WTC11 (cell line): ENCODE data around the gene UBR4. TPM values are rescaled to one million over a fixed set of nuclear protein-coding genes. Genes with fewer than 3 reads are reported as not detected.

Source experiments
- ATAC-seq: fragments of 200-7000 bp; cut with Tn5 transposase; 2 replicates; pipeline ENCODE4 v1.10.0; 2021; ENCODE audit warnings: mild to moderate bottlenecking, moderate library complexity
- CTCF ChIA-PET: fragments of 300-600 bp; sonication (Branson Sonifier 250); formaldehyde crosslinking; loops from one replicate; lab custom pipeline; 2021; ENCODE audit warnings: antibody characterized with exemption; lab: Charles Lee
- POLR2A ChIA-PET: fragments of 350-600 bp; sonication (Branson Sonifier 250); formaldehyde crosslinking; loops from one replicate; lab custom pipeline; 2021; ENCODE audit warnings: antibody characterized with exemption; lab: Charles Lee
- DNase-seq: peaks from one replicate; pipeline ENCODE4 v3.0.0; 2021; ENCODE audit warnings: low spot score
- H3K27ac Mint-ChIP-seq: 2 replicates; pipeline ENCODE4 v1.8.0; 2021; ENCODE audit warnings: mixed read lengths
- H3K27me3 Mint-ChIP-seq: 2 replicates; pipeline ENCODE4 v1.8.0; 2021; ENCODE audit warnings: low read depth, mild to moderate bottlenecking, moderate library complexity, mixed read lengths
- H3K36me3 Mint-ChIP-seq: 2 replicates; pipeline ENCODE4 v1.8.0; 2021; ENCODE audit warnings: mixed read lengths
- H3K4me1 Mint-ChIP-seq: 2 replicates; pipeline ENCODE4 v1.8.0; 2022; ENCODE audit warnings: mixed read lengths
- H3K4me3 Mint-ChIP-seq: 2 replicates; pipeline ENCODE4 v1.8.0; 2021; ENCODE audit warnings: mild to moderate bottlenecking, moderate library complexity, mixed read lengths
- H3K9me3 Mint-ChIP-seq: 2 replicates; pipeline ENCODE4 v1.8.0; 2021; ENCODE audit warnings: mixed read lengths
- AR ChIP-seq: fragments of 250-450 bp; sonication (Bioruptor Pico); IDR thresholded peaks from 2 replicates; pipeline ENCODE4 v1.9.0; 2021; ENCODE audit warnings: mild to moderate bottlenecking
- ATF1 ChIP-seq: sonication (generic); formaldehyde crosslinking; IDR thresholded peaks from 2 replicates; pipeline ENCODE4 v1.8.1; 2023; ENCODE audit warnings: mild to moderate bottlenecking, moderate library complexity, missing genetic modification reagents
- CBFB ChIP-seq: sonication (generic); formaldehyde crosslinking; IDR thresholded peaks from 2 replicates; pipeline ENCODE4 v1.8.1; 2022; ENCODE audit warnings: mild to moderate bottlenecking, low read depth, missing genetic modification reagents
- CDX4 ChIP-seq: fragments of 250-450 bp; sonication (Bioruptor Pico); IDR thresholded peaks from 2 replicates; pipeline ENCODE4 v1.9.0; 2021; ENCODE audit warnings: moderate library complexity, mild to moderate bottlenecking, inconsistent platforms, borderline replicate concordance
- CREB1 ChIP-seq: sonication (generic); formaldehyde crosslinking; IDR thresholded peaks from 2 replicates; pipeline ENCODE4 v1.8.0; 2023; ENCODE audit warnings: mild to moderate bottlenecking, missing genetic modification reagents
- CREM ChIP-seq: sonication (generic); formaldehyde crosslinking; IDR thresholded peaks from 2 replicates; pipeline ENCODE4 v1.8.1; 2022; ENCODE audit warnings: mild to moderate bottlenecking, missing genetic modification reagents, moderate library complexity
- CTCF ChIP-seq: fragments of 200-600 bp; IDR thresholded peaks from 2 replicates; pipeline ENCODE4 v1.8.0; 2022; ENCODE audit warnings: antibody characterized with exemption
- ESRRA ChIP-seq: sonication (generic); formaldehyde crosslinking; IDR thresholded peaks from 2 replicates; pipeline ENCODE4 v1.8.1; 2022; ENCODE audit warnings: mild to moderate bottlenecking, missing genetic modification reagents, borderline replicate concordance
- HMGA2 ChIP-seq: fragments of 250-450 bp; sonication (Bioruptor Pico); IDR thresholded peaks from 2 replicates; pipeline ENCODE4 v1.4.0; 2021; ENCODE audit warnings: mild to moderate bottlenecking, moderate library complexity
- JUN ChIP-seq: sonication (generic); formaldehyde crosslinking; IDR thresholded peaks from 2 replicates; pipeline ENCODE4 v1.8.0; 2023; ENCODE audit warnings: mild to moderate bottlenecking, missing genetic modification reagents
- MYBL2 ChIP-seq: sonication (generic); formaldehyde crosslinking; IDR thresholded peaks from 2 replicates; pipeline ENCODE4 v1.8.1; 2023; ENCODE audit warnings: mild to moderate bottlenecking, moderate library complexity, missing genetic modification reagents
- NFYB ChIP-seq: sonication (generic); formaldehyde crosslinking; conservative IDR thresholded peaks from 2 replicates; pipeline ENCODE4 v1.8.0; 2022; ENCODE audit warnings: low read depth, missing genetic modification reagents
- OVOL2 ChIP-seq: fragments of 250-450 bp; sonication (Bioruptor Pico); IDR thresholded peaks from 2 replicates; pipeline ENCODE4 v1.9.0; 2021; ENCODE audit warnings: mild to moderate bottlenecking, borderline replicate concordance
- PRRX2 ChIP-seq: fragments of 250-450 bp; sonication (Bioruptor Pico); IDR thresholded peaks from 2 replicates; pipeline ENCODE4 v1.8.0; 2021; ENCODE audit warnings: mild to moderate bottlenecking
- TCF7 ChIP-seq: sonication (generic); formaldehyde crosslinking; IDR thresholded peaks from 2 replicates; pipeline ENCODE4 v1.8.0; 2022; ENCODE audit warnings: mild to moderate bottlenecking, low read depth, missing genetic modification reagents, moderate library complexity
- TEAD4 ChIP-seq: sonication (generic); formaldehyde crosslinking; IDR thresholded peaks from 2 replicates; pipeline ENCODE4 v1.8.0; 2022; ENCODE audit warnings: mild to moderate bottlenecking, missing genetic modification reagents
- ZBTB21 ChIP-seq: sonication (generic); formaldehyde crosslinking; IDR thresholded peaks from 2 replicates; pipeline ENCODE4 v1.8.1; 2023; ENCODE audit warnings: mild to moderate bottlenecking, missing genetic modification reagents, borderline replicate concordance
- ZNF219 ChIP-seq: sonication (generic); formaldehyde crosslinking; IDR thresholded peaks from 2 replicates; pipeline ENCODE4 v1.8.0; 2023; ENCODE audit warnings: missing genetic modification reagents, mild to moderate bottlenecking, borderline replicate concordance
- ZNF263 ChIP-seq: sonication (generic); formaldehyde crosslinking; IDR thresholded peaks from 2 replicates; pipeline ENCODE4 v1.8.1; 2022; ENCODE audit warnings: low read depth, mild to moderate bottlenecking, moderate library complexity, missing genetic modification reagents
- ZNF671 ChIP-seq: fragments of 250-450 bp; sonication (Bioruptor Pico); IDR thresholded peaks from 2 replicates; pipeline ENCODE4 v1.8.0; 2021; ENCODE audit warnings: mild to moderate bottlenecking
- total RNA-seq: library from RNA; stranded (reverse); gene quantifications from 3 replicates; pipeline ENCODE4 v1.2.3, GENCODE V29; 2021
- TF ChIP-seq, protein P1 (sequence below): fragments of 250-450 bp; sonication (Bioruptor Pico); IDR thresholded peaks from 2 replicates; pipeline ENCODE4 v2.1.2; 2022; ENCODE audit warnings: mild to moderate bottlenecking, moderate library complexity
- TF ChIP-seq, protein P2 (sequence below): sonication (generic); formaldehyde crosslinking; IDR thresholded peaks from 2 replicates; pipeline ENCODE4 v1.8.1; 2022; ENCODE audit warnings: mild to moderate bottlenecking, moderate library complexity, missing genetic modification reagents
- TF ChIP-seq, protein P3 (sequence below): sonication (generic); formaldehyde crosslinking; IDR thresholded peaks from 2 replicates; pipeline ENCODE4 v1.8.0; 2023; ENCODE audit warnings: missing genetic modification reagents, mild to moderate bottlenecking, borderline replicate concordance
- TF ChIP-seq, protein P4 (sequence below): sonication (generic); formaldehyde crosslinking; IDR thresholded peaks from 2 replicates; pipeline ENCODE4 v1.8.1; 2022; ENCODE audit warnings: low read depth, missing genetic modification reagents, borderline replicate concordance

UBR4 gene
- total RNA-seq, 1 experiment from 2014 or later, result 179 TPM

GRCh38 chr1:19121192-19121591, 88.9 kb downstream of the UBR4 start:
- Mint-ChIP-seq H3K36me3 (peaks cover 91% of the 10 kb centered on the region), H3K27ac (no peak overlapping the region), H3K4me1 (no peaks in the 10 kb centered on the region), H3K27me3 (no peaks in the 10 kb centered on the region), H3K4me3 (no peak overlapping the region), H3K9me3 (no peaks in the 10 kb centered on the region)
- ATAC-seq, result no peak
- no peak for TF ChIP-seq TEAD4
- TF ChIP-seq OVOL2 (CRISPR knock-in tag), result no peak
- TF ChIP-seq NFYB (CRISPR knock-in tag), result no peak
- TF ChIP-seq CREB1, result no peak
- no peak for TF ChIP-seq ZNF263 (CRISPR knock-in tag)
- TF ChIP-seq CTCF, result no peak
- no peak for TF ChIP-seq ZNF219 (CRISPR knock-in tag)
- no peak for TF ChIP-seq ZBTB21 (CRISPR knock-in tag)
- TF ChIP-seq, protein P1, sequence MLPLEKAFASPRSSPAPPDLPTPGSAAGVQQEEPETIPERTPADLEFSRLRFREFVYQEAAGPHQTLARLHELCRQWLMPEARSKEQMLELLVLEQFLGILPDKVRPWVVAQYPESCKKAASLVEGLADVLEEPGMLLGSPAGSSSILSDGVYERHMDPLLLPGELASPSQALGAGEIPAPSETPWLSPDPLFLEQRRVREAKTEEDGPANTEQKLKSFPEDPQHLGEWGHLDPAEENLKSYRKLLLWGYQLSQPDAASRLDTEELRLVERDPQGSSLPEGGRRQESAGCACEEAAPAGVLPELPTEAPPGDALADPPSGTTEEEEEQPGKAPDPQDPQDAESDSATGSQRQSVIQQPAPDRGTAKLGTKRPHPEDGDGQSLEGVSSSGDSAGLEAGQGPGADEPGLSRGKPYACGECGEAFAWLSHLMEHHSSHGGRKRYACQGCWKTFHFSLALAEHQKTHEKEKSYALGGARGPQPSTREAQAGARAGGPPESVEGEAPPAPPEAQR (CRISPR knock-in tag), result no peak
- TF ChIP-seq, protein P2, sequence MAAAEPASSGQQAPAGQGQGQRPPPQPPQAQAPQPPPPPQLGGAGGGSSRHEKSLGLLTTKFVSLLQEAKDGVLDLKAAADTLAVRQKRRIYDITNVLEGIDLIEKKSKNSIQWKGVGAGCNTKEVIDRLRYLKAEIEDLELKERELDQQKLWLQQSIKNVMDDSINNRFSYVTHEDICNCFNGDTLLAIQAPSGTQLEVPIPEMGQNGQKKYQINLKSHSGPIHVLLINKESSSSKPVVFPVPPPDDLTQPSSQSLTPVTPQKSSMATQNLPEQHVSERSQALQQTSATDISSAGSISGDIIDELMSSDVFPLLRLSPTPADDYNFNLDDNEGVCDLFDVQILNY (CRISPR knock-in tag), result no peak
- TF ChIP-seq, protein P3, sequence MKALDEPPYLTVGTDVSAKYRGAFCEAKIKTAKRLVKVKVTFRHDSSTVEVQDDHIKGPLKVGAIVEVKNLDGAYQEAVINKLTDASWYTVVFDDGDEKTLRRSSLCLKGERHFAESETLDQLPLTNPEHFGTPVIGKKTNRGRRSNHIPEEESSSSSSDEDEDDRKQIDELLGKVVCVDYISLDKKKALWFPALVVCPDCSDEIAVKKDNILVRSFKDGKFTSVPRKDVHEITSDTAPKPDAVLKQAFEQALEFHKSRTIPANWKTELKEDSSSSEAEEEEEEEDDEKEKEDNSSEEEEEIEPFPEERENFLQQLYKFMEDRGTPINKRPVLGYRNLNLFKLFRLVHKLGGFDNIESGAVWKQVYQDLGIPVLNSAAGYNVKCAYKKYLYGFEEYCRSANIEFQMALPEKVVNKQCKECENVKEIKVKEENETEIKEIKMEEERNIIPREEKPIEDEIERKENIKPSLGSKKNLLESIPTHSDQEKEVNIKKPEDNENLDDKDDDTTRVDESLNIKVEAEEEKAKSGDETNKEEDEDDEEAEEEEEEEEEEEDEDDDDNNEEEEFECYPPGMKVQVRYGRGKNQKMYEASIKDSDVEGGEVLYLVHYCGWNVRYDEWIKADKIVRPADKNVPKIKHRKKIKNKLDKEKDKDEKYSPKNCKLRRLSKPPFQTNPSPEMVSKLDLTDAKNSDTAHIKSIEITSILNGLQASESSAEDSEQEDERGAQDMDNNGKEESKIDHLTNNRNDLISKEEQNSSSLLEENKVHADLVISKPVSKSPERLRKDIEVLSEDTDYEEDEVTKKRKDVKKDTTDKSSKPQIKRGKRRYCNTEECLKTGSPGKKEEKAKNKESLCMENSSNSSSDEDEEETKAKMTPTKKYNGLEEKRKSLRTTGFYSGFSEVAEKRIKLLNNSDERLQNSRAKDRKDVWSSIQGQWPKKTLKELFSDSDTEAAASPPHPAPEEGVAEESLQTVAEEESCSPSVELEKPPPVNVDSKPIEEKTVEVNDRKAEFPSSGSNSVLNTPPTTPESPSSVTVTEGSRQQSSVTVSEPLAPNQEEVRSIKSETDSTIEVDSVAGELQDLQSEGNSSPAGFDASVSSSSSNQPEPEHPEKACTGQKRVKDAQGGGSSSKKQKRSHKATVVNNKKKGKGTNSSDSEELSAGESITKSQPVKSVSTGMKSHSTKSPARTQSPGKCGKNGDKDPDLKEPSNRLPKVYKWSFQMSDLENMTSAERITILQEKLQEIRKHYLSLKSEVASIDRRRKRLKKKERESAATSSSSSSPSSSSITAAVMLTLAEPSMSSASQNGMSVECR (CRISPR knock-in tag), result no peak
- TF ChIP-seq TCF7 (CRISPR knock-in tag), result no peak
- TF ChIP-seq CDX4 (CRISPR knock-in tag), result no peak
- no peak for TF ChIP-seq JUN (CRISPR knock-in tag)
- POLR2A ChIA-PET, result no interaction called here
- DNase-seq, result no peak
- CTCF ChIA-PET, result no interaction called here

DNA sequence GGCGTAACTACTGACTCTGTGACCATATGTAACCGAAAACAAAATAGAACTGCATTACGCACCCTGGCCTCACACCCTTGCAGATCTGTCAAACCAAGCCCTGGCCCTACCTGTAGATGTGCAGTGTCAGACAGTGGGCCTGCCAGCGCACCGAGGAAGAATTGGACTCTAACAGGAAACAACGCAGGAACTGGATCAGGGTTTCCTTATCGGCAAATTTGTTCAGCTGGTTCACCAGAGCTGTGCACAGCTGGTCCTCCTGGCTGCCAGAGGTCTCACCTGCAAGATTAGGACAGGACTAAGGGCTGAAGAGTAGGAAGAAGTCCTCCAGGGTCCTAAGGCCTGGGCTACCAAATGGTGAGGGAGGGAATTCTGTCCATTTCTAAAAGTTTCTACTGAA, 90.0 kb downstream of the UBR4 start:
- Mint-ChIP-seq H3K9me3 (no peaks in the 10 kb centered on the region), H3K27me3 (no peaks in the 10 kb centered on the region), H3K36me3 (peaks cover 90% of the 10 kb centered on the region), H3K4me1 (no peaks in the 10 kb centered on the region), H3K4me3 (no peak overlapping the region), H3K27ac (no peak overlapping the region)
- ATAC-seq, result no peak
- DNase-seq, result no peak
- POLR2A ChIA-PET, result no interaction called here
- CTCF ChIA-PET, result no interaction called here
- TF ChIP-seq HMGA2 (CRISPR knock-in tag), result no peak
- no peak for TF ChIP-seq ESRRA (CRISPR knock-in tag)
- no peak for TF ChIP-seq CBFB (CRISPR knock-in tag)
- TF ChIP-seq MYBL2 (CRISPR knock-in tag), result no peak
- no peak for TF ChIP-seq ATF1 (CRISPR knock-in tag)
- TF ChIP-seq PRRX2 (CRISPR knock-in tag), result no peak
- TF ChIP-seq AR (CRISPR knock-in tag), result no peak
- TF ChIP-seq ZNF671 (CRISPR knock-in tag), result no peak
- TF ChIP-seq, protein P4, sequence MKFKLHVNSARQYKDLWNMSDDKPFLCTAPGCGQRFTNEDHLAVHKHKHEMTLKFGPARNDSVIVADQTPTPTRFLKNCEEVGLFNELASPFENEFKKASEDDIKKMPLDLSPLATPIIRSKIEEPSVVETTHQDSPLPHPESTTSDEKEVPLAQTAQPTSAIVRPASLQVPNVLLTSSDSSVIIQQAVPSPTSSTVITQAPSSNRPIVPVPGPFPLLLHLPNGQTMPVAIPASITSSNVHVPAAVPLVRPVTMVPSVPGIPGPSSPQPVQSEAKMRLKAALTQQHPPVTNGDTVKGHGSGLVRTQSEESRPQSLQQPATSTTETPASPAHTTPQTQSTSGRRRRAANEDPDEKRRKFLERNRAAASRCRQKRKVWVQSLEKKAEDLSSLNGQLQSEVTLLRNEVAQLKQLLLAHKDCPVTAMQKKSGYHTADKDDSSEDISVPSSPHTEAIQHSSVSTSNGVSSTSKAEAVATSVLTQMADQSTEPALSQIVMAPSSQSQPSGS, result no peak
- no peak for TF ChIP-seq CREM
